B cell (primary cell): Measurements from ENCODE around the gene FES.

Experiments used
- CTCF ChIP-seq: fragments of 200-600 bp; IDR thresholded peaks from one replicate; pipeline ENCODE4 v1.8.0; 2022; ENCODE audit warnings: antibody characterized with exemption, mild to moderate bottlenecking
- EZH2 ChIP-seq: IDR thresholded peaks from 2 replicates; pipeline ENCODE4 v1.6.1; 2012; ENCODE audit warnings: borderline replicate concordance, low read depth, mild to moderate bottlenecking, moderate library complexity, low read length; ENCODE audit not compliant: insufficient read depth, poor library complexity, severe bottlenecking

- TF ChIP-seq CTCF: no peak
- no peak for TF ChIP-seq EZH2
Observed at GRCh38 chr15:90855139-90855538, 29.2 kb upstream of the FES start.
